ENCODE measurements around the gene C2orf74.
"Not testable (repeated sequence)": the region's sequence is repeated elsewhere in the genome, so short reads cannot be mapped to it uniquely, and the experiment has no call there.

Gene C2orf74

GRCh38 chr2:61182059-61182383 is 20.0 kb downstream of the C2orf74 start:
- DNase-seq (ENCODE audit: low read depth, low spot score), result no peak
- POLR2A ChIA-PET, result interaction anchor here (0.5 to 1.0 kb wide), 2 partner anchors 10 to 16 kb away, joined by 4 read pairs; no protein-coding TSS in a partner anchor
- H3K4me3 ChIP-seq (ENCODE audit: low read depth, low read length), result no peak overlapping the region
- CTCF ChIA-PET, result no interaction called here
- TF ChIP-seq CTCF (IDR thresholded peaks at IDR 0.05; ENCODE audit: insufficient read depth, low read length, missing control alignments), result no peak

GRCh38 chr2:61183795-61184194 is 21.8 kb downstream of the C2orf74 start:
- no peak for DNase-seq (ENCODE audit: low read depth, low spot score)
- no peak for TF ChIP-seq CTCF (IDR thresholded peaks at IDR 0.05; ENCODE audit: insufficient read depth, low read length, missing control alignments)
- CTCF ChIA-PET, result no interaction called here
- no peak overlapping the region for H3K4me3 ChIP-seq (ENCODE audit: low read depth, low read length)
- POLR2A ChIA-PET, result no interaction called here

- H3K4me3 ChIP-seq (ENCODE audit: low read depth, low read length), result no peak overlapping the region
- DNase-seq (ENCODE audit: low read depth, low spot score), result no peak
- no peak for TF ChIP-seq CTCF (IDR thresholded peaks at IDR 0.05; ENCODE audit: insufficient read depth, low read length, missing control alignments)
- POLR2A ChIA-PET, result no interaction called here
- CTCF ChIA-PET, result no interaction called here
Observed at GRCh38 chr2:61184263-61184662, 22.3 kb downstream of the C2orf74 start.

- POLR2A ChIA-PET, result no interaction called here
- no peak for DNase-seq (ENCODE audit: low read depth, low spot score)
- TF ChIP-seq CTCF (IDR thresholded peaks at IDR 0.05; ENCODE audit: insufficient read depth, low read length, missing control alignments), result no peak
- CTCF ChIA-PET, result no interaction called here
- H3K4me3 ChIP-seq (ENCODE audit: low read depth, low read length), result no peak overlapping the region
Observed at GRCh38 chr2:61185231-61185728, 23.3 kb downstream of the C2orf74 start.

- no peak overlapping the region for H3K4me3 ChIP-seq (ENCODE audit: low read depth, low read length)
- no peak for TF ChIP-seq CTCF (IDR thresholded peaks at IDR 0.05; ENCODE audit: insufficient read depth, low read length, missing control alignments)
- CTCF ChIA-PET, result no interaction called here
- DNase-seq (ENCODE audit: low read depth, low spot score), result no peak
- POLR2A ChIA-PET, result no interaction called here
Observed at GRCh38 chr2:61187085-61187484, 25.1 kb downstream of the C2orf74 start.

GRCh38 chr2:61193670-61194561 is 31.9 kb downstream of the C2orf74 start:
- no peak for TF ChIP-seq CTCF (IDR thresholded peaks at IDR 0.05; ENCODE audit: insufficient read depth, low read length, missing control alignments)
- ChIA-PET CTCF (interaction anchor here (1.8 kb wide), 1 partner anchor 8 kb away, joined by 4 read pairs; no protein-coding TSS in a partner anchor), POLR2A (no interaction called here)
- no peak overlapping the region for H3K4me3 ChIP-seq (ENCODE audit: low read depth, low read length)
- DNase-seq (ENCODE audit: low read depth, low spot score), result no peak

GRCh38 chr2:61194646-61195045 is 32.7 kb downstream of the C2orf74 start:
- POLR2A ChIA-PET; CTCF ChIA-PET; H3K4me3 ChIP-seq (ENCODE audit: low read depth, low read length); DNase-seq (ENCODE audit: low read depth, low spot score): not testable (repeated sequence)

Measured in AG04449 (cell line).